ENCODE results near the gene THRAP3. TPM values are rescaled to one million over a fixed set of nuclear protein-coding genes. Genes with fewer than 3 reads are reported as not detected.
"Not testable (repeated sequence)": the region's sequence is repeated elsewhere in the genome, so short reads cannot be mapped to it uniquely, and the experiment has no call there.

The THRAP3 gene
- total and polyA plus RNA-seq, 2 donors, result 47.6 to 80.9 TPM

DNA sequence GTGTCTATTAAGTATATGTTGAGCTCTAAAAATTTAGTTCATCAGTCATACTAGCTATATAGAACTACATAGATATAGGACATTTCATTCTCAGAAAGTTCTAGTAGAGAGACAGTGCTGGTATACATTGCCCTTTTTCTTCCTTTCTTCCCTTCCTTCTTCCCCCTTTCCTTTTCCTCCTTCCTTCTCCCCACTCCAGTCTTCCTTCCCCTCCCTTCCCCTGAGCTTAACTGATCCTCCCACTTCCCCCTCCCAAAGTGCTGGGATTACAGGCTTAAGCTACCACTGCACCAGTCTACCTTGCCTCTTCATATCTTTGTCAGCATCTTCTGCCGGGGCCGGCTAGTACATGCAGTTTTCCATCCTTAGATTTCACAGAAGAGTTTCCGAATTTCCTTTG lies 12.1 kb downstream of the THRAP3 start:
- 93% methylated on average over 3 of the region's 3 CpGs for WGBS
- no peak for DNase-seq (ENCODE audit: low read depth in 6 of 9, low spot score in 9 of 9)
- no peak overlapping the region for H3K27ac ChIP-seq (ENCODE audit: low read depth in 1 of 2, low read length in 1 of 2)
- H3K36me3 ChIP-seq (ENCODE audit: control insufficient read depth in 2 of 2, insufficient read depth in 2 of 2, low read length in 1 of 2), result peaks cover 37 to 47% of the 10 kb centered on the region in 2 donors
- no peaks in the 10 kb centered on the region for H3K4me1 ChIP-seq (ENCODE audit: control insufficient read depth in 2 of 2, insufficient read depth in 2 of 2, low read length in 2 of 2)
- H3K27me3 ChIP-seq (ENCODE audit: control insufficient read depth in 2 of 2, insufficient read depth in 1 of 2, low read length in 1 of 2), result no peaks in the 10 kb centered on the region
- H3K9me3 ChIP-seq (ENCODE audit: control insufficient read depth in 2 of 2, insufficient read depth in 1 of 2, low read length in 1 of 2), result no peaks in the 10 kb centered on the region
- no peak overlapping the region for H3K4me3 ChIP-seq (ENCODE audit: low read length in 2 of 2)

DNA sequence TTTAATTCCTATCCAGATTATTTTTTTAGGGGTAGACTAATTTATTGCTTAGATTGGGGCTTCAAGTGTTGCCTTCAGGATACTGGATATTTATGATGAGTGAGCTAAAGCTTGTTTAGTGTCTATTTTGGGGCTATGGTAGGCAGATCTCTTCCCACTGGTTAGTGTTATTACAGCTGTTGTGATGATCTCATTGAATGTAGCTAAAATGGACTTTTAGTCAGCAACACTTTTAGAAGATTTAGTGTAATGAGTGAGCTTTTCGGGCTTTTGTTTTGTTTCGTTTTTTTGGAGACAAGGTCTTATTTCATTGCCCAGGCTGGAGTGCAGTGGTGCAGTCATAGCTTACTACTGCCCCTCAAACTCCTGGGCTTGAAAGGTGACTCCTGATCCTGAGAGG lies 14.2 kb downstream of the THRAP3 start:
- no peak for DNase-seq (ENCODE audit: low read depth in 6 of 9, low spot score in 9 of 9)
- Histone ChIP-seq H3K4me3 (ENCODE audit: low read length in 2 of 2) (no peak overlapping the region), H3K27me3 (ENCODE audit: control insufficient read depth in 2 of 2, insufficient read depth in 1 of 2, low read length in 1 of 2) (no peaks in the 10 kb centered on the region), H3K27ac (ENCODE audit: low read depth in 1 of 2, low read length in 1 of 2) (no peak overlapping the region), H3K9me3 (ENCODE audit: control insufficient read depth in 2 of 2, insufficient read depth in 1 of 2, low read length in 1 of 2) (no peaks in the 10 kb centered on the region), H3K36me3 (ENCODE audit: control insufficient read depth in 2 of 2, insufficient read depth in 2 of 2, low read length in 1 of 2) (peaks cover 37 to 41% of the 10 kb centered on the region in 2 donors), H3K4me1 (ENCODE audit: control insufficient read depth in 2 of 2, insufficient read depth in 2 of 2, low read length in 2 of 2) (no peaks in the 10 kb centered on the region)
- 89% methylated on average over 2 of the region's 2 CpGs for WGBS

- no peaks in the 10 kb centered on the region for H3K27me3 ChIP-seq (ENCODE audit: control insufficient read depth in 2 of 2, insufficient read depth in 1 of 2, low read length in 1 of 2)
- no peaks in the 10 kb centered on the region for H3K9me3 ChIP-seq (ENCODE audit: control insufficient read depth in 2 of 2, insufficient read depth in 1 of 2, low read length in 1 of 2)
- H3K4me1 ChIP-seq (ENCODE audit: control insufficient read depth in 2 of 2, insufficient read depth in 2 of 2, low read length in 2 of 2), result no peaks in the 10 kb centered on the region
- no peak overlapping the region for H3K4me3 ChIP-seq (ENCODE audit: low read length in 2 of 2)
- DNase-seq (ENCODE audit: low read depth in 6 of 9, low spot score in 9 of 9), result no peak
- H3K36me3 ChIP-seq (ENCODE audit: control insufficient read depth in 2 of 2, insufficient read depth in 2 of 2, low read length in 1 of 2), result peaks cover 35 to 36% of the 10 kb centered on the region in 2 donors
- H3K27ac ChIP-seq (ENCODE audit: low read depth in 1 of 2, low read length in 1 of 2), result no peak overlapping the region
- 89% methylated on average over 4 of the region's 4 CpGs for WGBS
Observed at GRCh38 chr1:36239941-36240637, 15.8 kb downstream of the THRAP3 start.

DNA sequence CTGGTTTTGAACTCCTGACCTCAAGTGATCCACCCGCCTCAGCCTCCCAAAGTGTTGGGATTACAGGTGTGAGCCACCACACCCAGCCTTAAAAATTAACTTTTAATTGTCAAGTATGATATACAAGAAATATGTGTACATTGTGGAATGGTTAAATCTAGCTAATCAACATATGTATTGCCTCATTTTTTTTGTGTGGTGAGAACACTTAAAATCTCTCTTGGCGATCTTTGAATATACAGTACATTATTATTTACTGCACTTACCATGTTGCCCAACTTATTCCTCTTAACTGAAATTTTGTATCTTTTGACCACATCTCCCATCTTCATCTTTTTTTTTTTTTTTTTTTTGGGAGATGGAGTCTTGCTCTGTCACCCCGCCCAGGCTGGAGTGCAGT lies 23.3 kb downstream of the THRAP3 start:
- Histone ChIP-seq H3K36me3 (ENCODE audit: control insufficient read depth in 2 of 2, insufficient read depth in 2 of 2, low read length in 1 of 2) (peaks cover 3 to 11% of the 10 kb centered on the region in 2 donors), H3K27me3 (ENCODE audit: control insufficient read depth in 2 of 2, insufficient read depth in 1 of 2, low read length in 1 of 2) (no peaks in the 10 kb centered on the region), H3K9me3 (ENCODE audit: control insufficient read depth in 2 of 2, insufficient read depth in 1 of 2, low read length in 1 of 2) (no peaks in the 10 kb centered on the region), H3K4me1 (ENCODE audit: control insufficient read depth in 2 of 2, insufficient read depth in 2 of 2, low read length in 2 of 2) (no peaks in the 10 kb centered on the region), H3K27ac (ENCODE audit: low read depth in 1 of 2, low read length in 1 of 2) (no peak overlapping the region), H3K4me3 (ENCODE audit: low read length in 2 of 2) (no peak overlapping the region)
- 99% methylated on average over 3 of the region's 3 CpGs for WGBS
- DNase-seq (ENCODE audit: low read depth in 6 of 9, low spot score in 9 of 9), result no peak

- H3K27me3 ChIP-seq (ENCODE audit: control insufficient read depth in 2 of 2, insufficient read depth in 1 of 2, low read length in 1 of 2), result no peaks in the 10 kb centered on the region
- no peaks in the 10 kb centered on the region for H3K9me3 ChIP-seq (ENCODE audit: control insufficient read depth in 2 of 2, insufficient read depth in 1 of 2, low read length in 1 of 2)
- H3K4me1 ChIP-seq (ENCODE audit: control insufficient read depth in 2 of 2, insufficient read depth in 2 of 2, low read length in 2 of 2), result no peaks in the 10 kb centered on the region
- 94% methylated on average over 4 of the region's 4 CpGs for WGBS
- no peak overlapping the region for H3K4me3 ChIP-seq (ENCODE audit: low read length in 2 of 2)
- no peak for DNase-seq (ENCODE audit: low read depth in 6 of 9, low spot score in 9 of 9)
- H3K27ac ChIP-seq (ENCODE audit: low read depth in 1 of 2, low read length in 1 of 2), result no peak overlapping the region
- H3K36me3 ChIP-seq (ENCODE audit: control insufficient read depth in 2 of 2, insufficient read depth in 2 of 2, low read length in 1 of 2), result peaks cover 3 to 11% of the 10 kb centered on the region in 2 donors
Observed at GRCh38 chr1:36248250-36248894, 24.1 kb downstream of the THRAP3 start.

DNA sequence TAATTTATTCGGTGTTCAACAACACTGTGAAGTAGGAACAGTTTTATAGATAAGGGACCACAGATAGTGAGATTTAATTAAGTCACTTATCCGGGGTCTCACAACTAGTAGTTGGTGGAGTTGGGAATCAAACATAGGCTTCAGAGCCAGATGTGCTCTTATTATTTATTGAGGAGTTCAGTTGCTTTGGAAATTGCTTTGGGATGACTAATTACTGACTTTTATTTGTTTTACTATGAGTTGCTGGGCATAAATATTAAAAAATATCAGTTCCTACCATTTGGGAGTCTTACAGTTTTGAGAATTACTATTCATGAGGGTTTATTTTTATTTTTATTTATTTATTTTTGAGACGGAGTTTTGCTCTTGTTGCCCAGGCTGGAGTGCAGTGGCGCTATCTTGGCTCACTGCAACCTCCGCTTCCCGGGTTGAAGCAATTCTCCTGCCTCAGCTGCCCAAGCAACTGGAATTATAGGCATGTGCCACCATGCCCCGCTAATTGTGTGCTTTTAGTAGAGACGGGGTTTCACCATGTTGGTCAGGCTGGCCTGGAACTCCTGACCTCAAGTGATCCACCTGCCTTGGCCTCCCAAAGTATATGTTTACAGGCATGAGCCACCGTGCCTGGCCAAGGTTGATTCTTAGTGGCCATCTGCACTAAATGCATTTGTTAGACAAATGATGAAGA lies 27.7 kb downstream of the THRAP3 start:
- Histone ChIP-seq H3K4me1 (ENCODE audit: control insufficient read depth in 2 of 2, insufficient read depth in 2 of 2, low read length in 2 of 2) (no peaks in the 10 kb centered on the region), H3K4me3 (ENCODE audit: low read length in 2 of 2) (no peak overlapping the region), H3K9me3 (ENCODE audit: control insufficient read depth in 2 of 2, insufficient read depth in 1 of 2, low read length in 1 of 2) (no peaks in the 10 kb centered on the region), H3K27ac (ENCODE audit: low read depth in 1 of 2, low read length in 1 of 2) (no peak overlapping the region), H3K36me3 (ENCODE audit: control insufficient read depth in 2 of 2, insufficient read depth in 2 of 2, low read length in 1 of 2) (peaks cover 0 to 3% of the 10 kb centered on the region in 2 donors), H3K27me3 (ENCODE audit: control insufficient read depth in 2 of 2, insufficient read depth in 1 of 2, low read length in 1 of 2) (no peaks in the 10 kb centered on the region)
- no peak for DNase-seq (ENCODE audit: low read depth in 6 of 9, low spot score in 9 of 9)
- 97% methylated on average over 9 of the region's 9 CpGs for WGBS

DNA sequence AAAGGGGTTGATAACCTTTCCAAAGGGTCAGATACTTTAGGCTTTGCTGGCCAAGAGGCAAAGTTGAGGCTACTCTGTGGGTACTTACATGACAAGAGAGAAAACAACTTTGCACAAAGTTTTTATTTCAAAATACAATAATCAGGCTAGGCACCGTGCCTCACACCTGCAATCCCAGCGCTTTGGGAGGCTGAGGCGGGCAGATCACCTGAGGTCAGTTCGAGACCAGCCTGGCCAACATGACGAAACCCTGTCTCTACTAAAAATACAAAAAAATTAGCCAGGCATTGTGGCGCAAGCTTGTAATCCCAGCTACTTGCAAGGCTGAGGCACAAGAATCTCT lies 28.2 kb downstream of the THRAP3 start:
- DNase-seq (ENCODE audit: low read depth in 6 of 9, low spot score in 9 of 9); H3K4me1 ChIP-seq (ENCODE audit: control insufficient read depth in 2 of 2, insufficient read depth in 2 of 2, low read length in 2 of 2); H3K4me3 ChIP-seq (ENCODE audit: low read length in 2 of 2); H3K27me3 ChIP-seq (ENCODE audit: control insufficient read depth in 2 of 2, insufficient read depth in 1 of 2, low read length in 1 of 2); H3K27ac ChIP-seq (ENCODE audit: low read depth in 1 of 2, low read length in 1 of 2); H3K9me3 ChIP-seq (ENCODE audit: control insufficient read depth in 2 of 2, insufficient read depth in 1 of 2, low read length in 1 of 2); H3K36me3 ChIP-seq (ENCODE audit: control insufficient read depth in 2 of 2, insufficient read depth in 2 of 2, low read length in 1 of 2): not testable (repeated sequence)
- 99% methylated on average over 6 of the region's 6 CpGs for WGBS

GRCh38 chr1:36253161-36253862 lies 29.1 kb downstream of the THRAP3 start:
- no peak overlapping the region for H3K27ac ChIP-seq (ENCODE audit: low read depth in 1 of 2, low read length in 1 of 2)
- WGBS, result 93% methylated on average over 5 of the region's 5 CpGs
- DNase-seq (ENCODE audit: low read depth in 6 of 9, low spot score in 9 of 9), result no peak

More at GRCh38 chr1:36253161-36253862, 29.1 kb downstream of the THRAP3 start:
- H3K9me3 ChIP-seq (ENCODE audit: control insufficient read depth in 2 of 2, insufficient read depth in 1 of 2, low read length in 1 of 2), result no peaks in the 10 kb centered on the region
- H3K27me3 ChIP-seq (ENCODE audit: control insufficient read depth in 2 of 2, insufficient read depth in 1 of 2, low read length in 1 of 2), result no peaks in the 10 kb centered on the region
- H3K4me3 ChIP-seq (ENCODE audit: low read length in 2 of 2), result no peak overlapping the region
- peaks cover 1 to 7% of the 10 kb centered on the region in 2 donors for H3K36me3 ChIP-seq (ENCODE audit: control insufficient read depth in 2 of 2, insufficient read depth in 2 of 2, low read length in 1 of 2)
- H3K4me1 ChIP-seq (ENCODE audit: control insufficient read depth in 2 of 2, insufficient read depth in 2 of 2, low read length in 2 of 2), result no peaks in the 10 kb centered on the region

Measured in thymus (tissue), 11 donors.